HG02759 (cell line): ENCODE measurements around the gene BST1.
"Not testable (repeated sequence)": the region's sequence is repeated elsewhere in the genome, so short reads cannot be mapped to it uniquely, and the experiment has no call there.

Experiments
- ATAC-seq: cut with Tn5 transposase; IDR thresholded peaks from one replicate; pipeline ENCODE4 v1.9.1; 2021; ENCODE audit warnings: mild to moderate bottlenecking, moderate library complexity; ENCODE audit not compliant: unreplicated experiment

Gene BST1

GRCh38 chr4:15740764-15741404 is 38.0 kb downstream of the BST1 start:
- ATAC-seq = no peak

GRCh38 chr4:15742083-15742582 is 39.3 kb downstream of the BST1 start:
- ATAC-seq = no peak

- ATAC-seq = no peak
These were observed 39.8 kb downstream of the BST1 start for GRCh38 chr4:15742637-15743036.

- ATAC-seq = no peak
These were observed 41.2 kb downstream of the BST1 start for GRCh38 chr4:15744016-15744545.

- no peak for ATAC-seq
These were observed 43.2 kb downstream of the BST1 start for GRCh38 chr4:15746110-15746509.

GRCh38 chr4:15749001-15749400 is 46.1 kb downstream of the BST1 start:
- ATAC-seq = no peak

GRCh38 chr4:15751153-15751552 is 48.3 kb downstream of the BST1 start:
- ATAC-seq = no peak

GRCh38 chr4:15753081-15753480 is 50.2 kb downstream of the BST1 start:
- ATAC-seq = no peak

GRCh38 chr4:15753786-15754185 is 50.9 kb downstream of the BST1 start:
- no peak for ATAC-seq

- no peak for ATAC-seq
These were observed 51.5 kb downstream of the BST1 start for GRCh38 chr4:15754323-15754722.

GRCh38 chr4:15755321-15756155 is 52.7 kb downstream of the BST1 start:
- ATAC-seq = peak; percentile 14

- ATAC-seq = peak; percentile 86
These were observed 53.5 kb downstream of the BST1 start for GRCh38 chr4:15756361-15756861.

GRCh38 chr4:15757054-15757453 is 54.2 kb downstream of the BST1 start:
- no peak for ATAC-seq

GRCh38 chr4:15758294-15758693 is 55.4 kb downstream of the BST1 start:
- ATAC-seq = no peak

- ATAC-seq = not testable (repeated sequence)
These were observed 59.6 kb downstream of the BST1 start for GRCh38 chr4:15762460-15762859.

- ATAC-seq = no peak
These were observed 62.5 kb downstream of the BST1 start for GRCh38 chr4:15765391-15765790.

- peak; percentile 65 for ATAC-seq
These were observed 63.2 kb downstream of the BST1 start for GRCh38 chr4:15765910-15766697.

- no peak for ATAC-seq
These were observed 64.0 kb downstream of the BST1 start for GRCh38 chr4:15766821-15767220.

GRCh38 chr4:15769202-15769601 is 66.3 kb downstream of the BST1 start:
- ATAC-seq = no peak

GRCh38 chr4:15771216-15772058 is 68.6 kb downstream of the BST1 start:
- ATAC-seq = peak; percentile 82
